Measurements from ENCODE around the gene ST3GAL4.

ST3GAL4 gene

DNA sequence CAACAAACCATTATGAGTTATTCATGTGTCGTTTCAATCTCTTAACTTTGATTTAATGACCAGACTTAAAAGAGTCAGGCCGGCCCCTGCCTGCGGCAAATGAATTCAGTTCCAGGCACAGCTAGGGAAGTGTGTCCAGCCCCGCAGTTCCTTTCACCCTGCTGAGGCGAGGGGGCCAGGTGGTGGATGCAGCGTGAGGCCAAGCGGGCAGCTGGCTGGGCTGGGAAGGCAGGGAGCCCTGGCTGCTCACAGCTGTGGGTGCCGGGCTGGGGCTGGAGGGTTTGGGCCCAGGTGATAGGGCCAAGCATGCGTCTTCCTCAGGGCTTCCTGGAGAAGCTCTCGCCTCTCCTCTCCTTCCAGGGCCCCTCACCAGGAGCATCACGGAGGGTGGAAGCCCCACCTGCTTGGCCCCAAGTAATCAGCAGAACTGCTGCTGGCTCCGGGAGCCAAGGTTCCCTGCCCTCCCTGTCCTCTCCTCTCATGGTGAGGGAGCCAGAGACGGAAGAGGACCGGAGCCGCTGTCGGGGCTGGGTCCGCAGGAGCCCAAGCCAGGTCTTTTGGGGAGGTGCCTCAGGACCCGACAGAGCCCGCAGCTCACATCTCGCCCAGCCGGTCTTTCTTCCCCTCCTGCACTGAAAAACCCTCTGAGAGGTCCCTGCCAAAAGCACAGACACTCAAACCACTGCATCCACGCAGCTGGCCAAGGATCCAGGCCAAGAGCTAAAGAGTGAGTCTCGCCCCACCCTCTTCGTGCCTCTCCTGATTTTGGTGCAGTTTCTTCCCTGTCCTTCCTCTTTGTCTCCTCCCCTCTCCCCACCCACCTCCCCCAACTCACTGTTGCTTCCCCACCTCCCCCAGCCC, 97.0 kb downstream of the ST3GAL4 start:
- TF ChIP-seq, protein P1, sequence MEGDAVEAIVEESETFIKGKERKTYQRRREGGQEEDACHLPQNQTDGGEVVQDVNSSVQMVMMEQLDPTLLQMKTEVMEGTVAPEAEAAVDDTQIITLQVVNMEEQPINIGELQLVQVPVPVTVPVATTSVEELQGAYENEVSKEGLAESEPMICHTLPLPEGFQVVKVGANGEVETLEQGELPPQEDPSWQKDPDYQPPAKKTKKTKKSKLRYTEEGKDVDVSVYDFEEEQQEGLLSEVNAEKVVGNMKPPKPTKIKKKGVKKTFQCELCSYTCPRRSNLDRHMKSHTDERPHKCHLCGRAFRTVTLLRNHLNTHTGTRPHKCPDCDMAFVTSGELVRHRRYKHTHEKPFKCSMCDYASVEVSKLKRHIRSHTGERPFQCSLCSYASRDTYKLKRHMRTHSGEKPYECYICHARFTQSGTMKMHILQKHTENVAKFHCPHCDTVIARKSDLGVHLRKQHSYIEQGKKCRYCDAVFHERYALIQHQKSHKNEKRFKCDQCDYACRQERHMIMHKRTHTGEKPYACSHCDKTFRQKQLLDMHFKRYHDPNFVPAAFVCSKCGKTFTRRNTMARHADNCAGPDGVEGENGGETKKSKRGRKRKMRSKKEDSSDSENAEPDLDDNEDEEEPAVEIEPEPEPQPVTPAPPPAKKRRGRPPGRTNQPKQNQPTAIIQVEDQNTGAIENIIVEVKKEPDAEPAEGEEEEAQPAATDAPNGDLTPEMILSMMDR (IDR thresholded peaks at IDR 0.05; ENCODE audit: borderline replicate concordance, insufficient read depth, low read depth, low read length), result no peak
- no peak overlapping the region for H3K4me3 ChIP-seq (ENCODE audit: low read depth, low read length)

DNA sequence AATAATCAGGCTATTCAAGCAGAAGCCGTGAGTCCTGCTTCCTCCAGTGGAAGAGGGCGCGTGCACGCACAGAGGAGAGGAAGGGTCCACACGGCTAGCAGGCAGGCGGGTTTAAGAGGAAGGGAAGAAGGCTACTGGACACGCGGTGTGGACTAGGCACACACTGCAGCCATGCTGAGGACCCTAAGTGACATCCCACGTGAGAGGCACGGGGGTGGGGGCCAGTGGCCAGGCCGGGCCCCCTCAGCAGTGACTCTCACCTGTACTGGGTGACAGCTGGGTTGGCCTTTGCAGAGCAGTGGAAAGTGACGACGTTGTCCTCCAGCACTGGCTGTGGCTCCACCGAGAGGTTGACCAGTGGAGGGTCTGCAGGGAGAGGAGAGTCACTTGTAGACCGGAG, 100.6 kb downstream of the ST3GAL4 start:
- TF ChIP-seq, protein P1 (IDR thresholded peaks at IDR 0.05; ENCODE audit: borderline replicate concordance, insufficient read depth, low read depth, low read length), result no peak
- H3K4me3 ChIP-seq (ENCODE audit: low read depth, low read length), result no peak overlapping the region

DNA sequence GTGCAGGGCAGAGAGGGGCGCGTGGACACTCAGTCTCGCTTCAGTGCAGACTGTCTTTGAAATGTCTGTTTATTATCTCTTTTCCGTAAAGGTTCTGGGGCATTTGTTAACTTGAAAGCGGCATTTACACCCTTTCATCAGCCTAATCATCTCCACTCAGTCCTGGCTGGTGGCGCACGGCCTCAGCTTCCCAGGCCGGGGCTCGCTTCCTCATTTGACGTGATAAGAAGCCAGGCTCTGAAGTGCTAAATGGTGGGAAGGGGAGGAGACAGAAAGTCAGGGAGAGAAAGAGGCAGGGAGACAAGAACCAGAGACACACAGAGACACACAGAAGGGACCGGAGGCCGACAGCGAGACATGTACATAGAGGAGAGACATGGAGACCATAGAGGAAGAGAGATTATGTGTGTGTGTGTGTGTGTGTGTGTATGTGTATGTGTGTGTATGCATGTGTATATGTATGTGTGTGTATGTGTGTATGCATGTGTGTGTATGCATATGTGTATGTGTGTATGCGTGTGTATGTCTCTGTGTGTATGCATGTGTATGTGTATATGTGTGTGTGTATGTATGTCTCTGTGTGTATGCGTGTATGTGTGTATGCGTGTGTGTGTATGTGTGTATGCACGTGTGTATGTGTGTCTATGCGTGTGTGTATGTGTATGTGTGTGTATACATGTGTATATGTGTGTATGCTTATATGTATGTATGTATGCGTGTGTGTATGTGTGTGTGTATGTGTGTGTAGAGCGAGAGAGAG, 101.5 kb downstream of the ST3GAL4 start:
- TF ChIP-seq, protein P1 (IDR thresholded peaks at IDR 0.05; ENCODE audit: borderline replicate concordance, insufficient read depth, low read depth, low read length), result no peak
- H3K4me3 ChIP-seq (ENCODE audit: low read depth, low read length), result no peak overlapping the region

DNA sequence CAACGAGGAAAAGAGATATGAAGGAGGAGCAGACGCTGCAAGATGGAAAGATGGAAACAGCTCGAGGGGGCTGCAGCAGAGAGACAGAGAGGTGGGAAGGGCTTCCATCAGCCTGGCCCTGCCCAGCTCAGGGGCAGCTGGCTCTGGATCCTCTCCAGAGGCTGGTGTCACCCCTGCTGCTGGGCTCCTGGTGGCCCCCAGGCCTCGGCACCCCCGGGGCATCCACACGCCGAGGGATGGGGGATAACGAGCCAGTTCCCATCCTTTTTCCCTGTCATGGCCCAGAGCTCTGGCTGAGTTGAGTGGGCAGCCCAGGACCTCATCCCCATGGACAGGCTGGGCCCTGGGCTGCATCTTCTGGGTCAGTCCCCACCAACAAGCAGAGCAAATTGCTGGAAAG, 102.3 kb downstream of the ST3GAL4 start:
- TF ChIP-seq, protein P1 (IDR thresholded peaks at IDR 0.05; ENCODE audit: borderline replicate concordance, insufficient read depth, low read depth, low read length), result no peak
- H3K4me3 ChIP-seq (ENCODE audit: low read depth, low read length), result no peak overlapping the region

DNA sequence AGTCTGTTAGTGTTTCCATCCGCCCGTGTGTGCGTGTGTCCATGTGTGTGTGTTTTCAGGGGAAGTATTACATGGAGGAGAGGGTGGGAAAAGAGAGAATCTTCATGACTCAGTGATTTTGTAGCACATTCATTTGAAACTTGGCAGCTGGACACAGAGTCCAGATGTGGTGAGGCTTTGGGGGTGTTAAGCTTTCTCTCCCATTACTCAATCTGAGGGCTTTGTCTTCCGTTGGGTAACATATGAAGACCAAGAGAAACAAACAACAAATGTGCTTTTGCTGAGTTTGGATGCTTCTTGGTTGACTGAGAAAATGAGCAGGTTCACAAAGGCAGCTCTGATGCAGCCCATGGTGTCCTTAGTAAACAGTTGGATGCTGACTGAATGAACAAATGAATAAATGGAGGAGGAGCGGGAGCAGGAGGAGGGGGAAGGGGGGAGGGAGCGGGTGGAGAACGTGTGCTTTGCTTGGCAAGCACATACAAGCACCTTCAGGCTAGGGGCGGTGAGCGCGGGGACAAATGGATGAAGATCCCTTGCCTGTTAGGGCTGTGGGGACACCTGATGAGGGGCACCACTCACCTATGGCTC, 104.3 kb downstream of the ST3GAL4 start:
- no peak overlapping the region for H3K4me3 ChIP-seq (ENCODE audit: low read depth, low read length)
- TF ChIP-seq, protein P1 (IDR thresholded peaks at IDR 0.05; ENCODE audit: borderline replicate concordance, insufficient read depth, low read depth, low read length), result no peak

DNA sequence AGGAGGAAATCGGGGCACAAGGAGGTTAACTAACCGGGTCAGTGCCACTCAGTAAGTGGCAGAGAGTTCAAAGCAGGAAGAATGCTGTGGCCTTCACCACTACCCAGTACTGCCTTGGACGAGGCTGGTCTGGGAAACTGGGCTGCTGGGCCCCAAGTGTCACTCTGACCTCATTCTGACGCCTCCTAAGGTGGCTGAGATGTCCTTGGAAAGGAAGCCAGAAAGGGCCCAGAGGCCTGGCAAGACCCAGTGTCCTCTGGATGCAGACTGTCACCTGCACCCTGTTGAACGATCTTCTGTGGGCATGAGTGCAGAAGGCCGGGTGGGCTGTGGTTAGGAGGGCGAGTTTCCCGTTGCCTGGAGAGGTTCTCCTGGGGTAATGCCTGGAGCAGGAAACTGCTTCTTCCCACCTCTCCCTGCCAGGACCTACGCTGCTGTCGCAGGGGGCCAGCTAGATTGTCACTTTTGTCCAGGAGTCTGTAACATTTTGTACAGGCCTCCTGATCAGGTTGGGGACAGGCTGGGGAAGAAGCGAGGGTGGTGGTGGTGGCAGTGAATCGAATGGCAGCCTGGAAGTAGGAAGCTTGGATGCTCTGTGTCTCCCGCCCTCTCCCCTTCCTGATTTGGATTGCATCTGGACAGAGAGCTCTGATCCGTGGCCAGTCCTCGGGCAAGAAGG, 105.1 kb downstream of the ST3GAL4 start:
- no peak overlapping the region for H3K4me3 ChIP-seq (ENCODE audit: low read depth, low read length)
- TF ChIP-seq, protein P1 (IDR thresholded peaks at IDR 0.05; ENCODE audit: borderline replicate concordance, insufficient read depth, low read depth, low read length), result no peak
